NB4 (cell line): ENCODE results near the gene SNRPD2.

Source experiments
- DNase-seq: peaks from one replicate; pipeline ENCODE4 v3.0.0; 2010; ENCODE audit warnings: low read depth
- H3K4me3 ChIP-seq: one replicate; pipeline ENCODE4 v1.5.1; 2011; ENCODE audit warnings: mild to moderate bottlenecking, low read depth, low read length, moderate library complexity
- MYC ChIP-seq: IDR thresholded peaks from 2 replicates; pipeline ENCODE4 v1.6.1; 2011; ENCODE audit warnings: low read depth, low read length
- POLR2A ChIP-seq: IDR thresholded peaks from 2 replicates; pipeline ENCODE4 v1.6.1; 2011; ENCODE audit warnings: mild to moderate bottlenecking; ENCODE audit not compliant: insufficient read length; ENCODE audit errors: extremely low read depth
- TF ChIP-seq, protein P1 (sequence below): IDR thresholded peaks from 2 replicates; pipeline ENCODE4 v1.6.1; 2011; ENCODE audit warnings: low read depth, low read length
- TF ChIP-seq, protein P2 (sequence below): IDR thresholded peaks from one replicate; pipeline ENCODE4 v1.5.1; 2012; ENCODE audit warnings: low read depth, low read length

SNRPD2 gene

DNA sequence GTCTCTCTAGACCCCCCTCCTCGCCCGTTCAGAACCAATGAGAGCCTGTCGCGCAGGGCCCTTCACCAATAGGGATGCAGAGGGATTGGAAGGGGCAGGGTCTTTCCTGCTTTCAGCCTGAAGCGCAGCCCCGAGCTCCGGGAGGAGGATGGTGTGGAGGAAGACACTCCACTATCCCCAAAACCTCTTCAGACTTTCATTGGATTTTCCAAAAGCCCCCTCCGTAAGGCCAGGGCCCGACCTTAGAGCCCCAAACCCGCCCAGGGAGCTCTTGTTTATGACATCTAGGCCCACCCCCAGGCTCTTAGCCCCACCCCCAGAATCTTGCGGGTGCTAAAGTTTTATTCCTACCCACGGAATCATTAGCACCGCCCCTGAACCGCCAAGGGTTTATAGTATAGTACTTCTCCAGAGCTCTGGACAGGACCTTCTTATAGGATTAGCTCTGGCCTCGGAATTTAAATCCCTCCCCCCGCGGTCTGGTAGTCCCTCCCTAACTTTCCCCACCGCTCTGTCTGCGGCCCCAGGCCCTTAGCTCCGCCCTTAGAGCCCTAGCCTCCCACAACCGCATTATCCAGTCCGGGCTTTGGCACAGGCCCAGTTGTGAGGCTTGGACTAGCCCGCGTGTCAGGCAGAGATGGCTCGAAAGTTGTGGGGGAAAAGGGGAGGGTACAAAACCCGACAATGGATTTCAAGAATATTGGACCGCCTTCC lies 46.0 kb downstream of the SNRPD2 start:
- peak overlapping the region; percentile 16 for H3K4me3 ChIP-seq
- DNase-seq: peak; percentile 85

DNA sequence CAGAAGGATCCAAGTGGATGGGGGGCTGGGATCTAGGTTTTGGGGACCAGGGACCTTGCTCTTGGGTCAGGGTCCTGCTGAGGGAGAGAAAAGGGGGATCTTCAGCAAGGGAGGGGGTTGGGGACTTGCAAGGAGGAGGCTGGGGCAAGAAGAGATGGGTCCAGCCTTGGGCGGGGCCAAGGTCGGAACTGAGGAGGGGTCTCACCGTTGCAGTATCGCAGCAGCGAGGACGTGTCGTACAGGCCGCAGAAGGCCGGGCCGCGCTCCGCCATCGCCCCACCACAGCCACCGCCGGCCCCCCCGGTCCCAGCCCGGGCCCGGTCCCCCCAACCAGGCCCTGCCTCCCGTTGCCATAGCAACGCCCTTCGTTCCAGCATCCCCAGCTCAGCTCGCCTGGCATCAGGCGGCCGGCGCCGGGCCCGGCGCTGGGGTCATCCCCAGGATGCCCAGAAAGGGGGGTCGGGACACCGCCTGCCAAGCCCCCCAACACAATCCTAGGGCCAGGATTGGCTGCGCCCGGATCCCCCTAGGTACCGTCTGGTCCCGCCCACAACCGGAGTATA lies 46.6 kb downstream of the SNRPD2 start:
- no peak overlapping the region for H3K4me3 ChIP-seq
- DNase-seq: peak; percentile 4
- TF ChIP-seq POLR2A: no peak
- TF ChIP-seq, protein P1, sequence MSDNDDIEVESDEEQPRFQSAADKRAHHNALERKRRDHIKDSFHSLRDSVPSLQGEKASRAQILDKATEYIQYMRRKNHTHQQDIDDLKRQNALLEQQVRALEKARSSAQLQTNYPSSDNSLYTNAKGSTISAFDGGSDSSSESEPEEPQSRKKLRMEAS: no peak
- TF ChIP-seq, protein P2, sequence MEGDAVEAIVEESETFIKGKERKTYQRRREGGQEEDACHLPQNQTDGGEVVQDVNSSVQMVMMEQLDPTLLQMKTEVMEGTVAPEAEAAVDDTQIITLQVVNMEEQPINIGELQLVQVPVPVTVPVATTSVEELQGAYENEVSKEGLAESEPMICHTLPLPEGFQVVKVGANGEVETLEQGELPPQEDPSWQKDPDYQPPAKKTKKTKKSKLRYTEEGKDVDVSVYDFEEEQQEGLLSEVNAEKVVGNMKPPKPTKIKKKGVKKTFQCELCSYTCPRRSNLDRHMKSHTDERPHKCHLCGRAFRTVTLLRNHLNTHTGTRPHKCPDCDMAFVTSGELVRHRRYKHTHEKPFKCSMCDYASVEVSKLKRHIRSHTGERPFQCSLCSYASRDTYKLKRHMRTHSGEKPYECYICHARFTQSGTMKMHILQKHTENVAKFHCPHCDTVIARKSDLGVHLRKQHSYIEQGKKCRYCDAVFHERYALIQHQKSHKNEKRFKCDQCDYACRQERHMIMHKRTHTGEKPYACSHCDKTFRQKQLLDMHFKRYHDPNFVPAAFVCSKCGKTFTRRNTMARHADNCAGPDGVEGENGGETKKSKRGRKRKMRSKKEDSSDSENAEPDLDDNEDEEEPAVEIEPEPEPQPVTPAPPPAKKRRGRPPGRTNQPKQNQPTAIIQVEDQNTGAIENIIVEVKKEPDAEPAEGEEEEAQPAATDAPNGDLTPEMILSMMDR: no peak
- no peak for TF ChIP-seq MYC

More for the DNA sequence above, 46.0 kb downstream of the SNRPD2 start:
- TF ChIP-seq, protein P2: no peak
- 0 out of 2 replicates have a peak, but pooled peaks have one; percentile 5 for TF ChIP-seq MYC
- TF ChIP-seq, protein P1: 0 out of 2 replicates have a peak, but pooled peaks have one; percentile 19

DNA sequence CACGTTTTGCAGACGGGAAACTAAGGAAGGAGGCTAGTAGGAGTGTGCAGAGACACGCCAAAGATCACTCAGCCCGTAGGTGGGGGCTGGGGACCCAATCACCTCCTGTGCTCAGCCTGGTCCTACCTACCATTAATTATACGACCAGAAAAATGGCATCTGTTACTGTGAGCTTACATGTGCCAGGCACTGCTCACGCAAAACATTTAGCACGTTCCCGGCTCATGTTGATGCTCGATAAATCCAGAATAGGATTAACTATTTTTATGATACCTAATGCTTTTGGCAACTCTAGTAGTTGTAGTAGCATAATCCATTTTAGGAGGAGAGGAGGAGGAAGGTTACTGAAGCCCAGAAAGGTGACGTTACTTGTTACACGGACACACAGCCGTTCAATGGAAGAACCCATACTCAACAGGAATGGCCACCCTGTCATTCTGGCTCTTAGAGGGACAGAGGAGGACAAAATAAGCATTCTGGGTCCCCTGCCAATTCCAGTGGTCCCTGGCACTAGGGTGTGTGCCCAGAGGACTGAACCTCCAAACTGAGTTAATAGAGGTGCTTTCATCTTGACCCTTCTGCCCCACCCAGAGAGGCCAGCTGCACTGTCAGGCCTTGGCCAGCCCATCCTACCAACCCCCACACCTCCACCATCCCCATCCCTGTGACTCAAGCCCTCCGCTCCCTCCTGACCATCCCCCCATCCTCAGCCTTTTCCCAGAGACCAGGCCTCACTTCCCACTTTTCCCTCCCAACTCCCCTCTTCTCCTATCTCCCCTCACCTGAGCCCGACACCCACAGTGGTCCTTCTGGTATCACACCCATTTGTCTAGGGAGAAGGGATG lies 47.6 kb downstream of the SNRPD2 start:
- H3K4me3 ChIP-seq: no peak overlapping the region
- TF ChIP-seq POLR2A (no peak), MYC (no peak)
- TF ChIP-seq, protein P1: no peak
- TF ChIP-seq, protein P2: no peak
- DNase-seq: no peak

DNA sequence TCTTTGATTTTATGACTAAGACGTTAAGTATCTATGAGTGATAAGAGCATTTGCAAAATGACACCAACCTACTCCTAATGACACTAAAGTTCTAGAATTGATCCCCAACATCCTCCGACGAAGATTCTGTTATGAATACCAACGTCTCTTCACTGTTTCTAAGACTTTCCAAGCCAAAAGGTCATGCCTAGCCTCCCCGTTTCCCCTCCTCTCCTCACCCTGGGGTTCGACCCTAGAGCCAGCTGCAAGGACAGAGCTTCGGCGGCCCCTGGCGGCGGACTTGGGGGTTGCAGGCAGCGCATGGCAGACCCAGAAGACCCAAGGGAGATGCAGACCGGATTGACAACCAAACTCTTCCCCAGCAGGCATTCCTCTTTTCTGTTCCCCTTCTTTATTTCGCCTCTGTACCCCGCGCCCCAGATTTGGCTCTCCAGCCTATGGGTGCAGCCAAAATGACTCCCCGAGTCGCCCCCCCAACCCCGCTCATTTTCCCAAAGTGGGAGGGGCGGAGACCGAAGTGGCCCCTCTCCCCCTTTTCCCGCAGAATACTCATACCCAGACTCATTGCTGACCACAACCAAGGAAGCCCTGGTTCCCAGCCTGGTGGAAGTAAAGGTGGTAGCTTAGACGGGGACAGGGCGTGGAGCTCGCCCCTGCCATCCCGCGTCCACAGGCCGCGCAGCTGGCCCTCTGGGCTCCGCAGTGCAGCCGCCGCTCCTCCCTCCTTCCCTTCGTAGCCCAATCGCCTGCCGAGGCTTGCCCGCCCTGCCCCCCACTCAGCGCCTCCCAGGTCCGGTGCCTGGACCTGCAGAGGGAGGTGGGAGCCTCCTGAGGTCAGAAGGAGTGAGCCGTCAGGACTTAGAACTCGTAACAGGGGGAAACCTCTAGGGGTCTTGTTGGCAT lies 48.5 kb downstream of the SNRPD2 start:
- no peak overlapping the region for H3K4me3 ChIP-seq
- TF ChIP-seq POLR2A: no peak
- TF ChIP-seq, protein P1: peak; percentile 29; the same call in 1 of the 2 replicates
- TF ChIP-seq, protein P2: peak; percentile 74
- TF ChIP-seq MYC: peak; percentile 45
- DNase-seq: peak; percentile 85
